ENCODE results near the gene PPP1R1C.
A peak's percentile ranks its signal among the peaks of the same experiment; 100 is the strongest.

PPP1R1C gene

DNA sequence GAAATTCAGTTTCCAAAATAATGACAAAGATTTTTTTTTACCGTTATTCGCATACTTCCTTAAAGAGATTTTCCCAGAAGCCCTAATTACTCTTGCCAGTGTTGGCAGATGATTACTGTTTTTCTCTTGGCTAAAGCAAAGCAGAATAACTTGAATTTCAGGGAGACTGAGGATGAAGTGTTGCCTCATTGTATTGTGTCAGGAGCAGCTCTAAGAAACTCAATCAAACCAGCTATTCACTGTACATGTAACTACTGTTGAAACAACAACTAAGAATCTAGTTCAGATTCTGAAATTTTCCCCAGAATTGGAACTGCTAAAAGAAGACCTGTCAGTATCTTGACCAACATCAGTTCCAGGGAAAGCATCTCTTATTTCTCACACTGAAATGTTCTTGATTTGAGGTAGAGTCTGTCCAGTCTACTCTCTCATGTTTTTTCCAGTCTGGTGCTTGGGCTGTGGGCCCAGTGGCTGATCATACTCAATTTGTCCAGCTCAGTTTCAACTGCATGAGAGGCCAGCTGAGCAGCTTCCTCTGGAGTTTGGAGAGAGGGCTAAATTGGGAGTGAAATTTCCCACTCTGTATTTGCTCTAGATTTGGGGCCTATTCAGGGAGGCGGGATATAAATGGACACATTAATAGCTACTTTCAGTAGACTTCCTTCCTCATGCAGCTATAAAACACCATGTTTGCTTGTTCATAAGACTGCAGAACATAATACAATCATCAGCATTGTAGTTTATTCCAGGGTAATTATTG lies 78.5 kb downstream of the PPP1R1C start:
- H3K4me3 ChIP-seq (ENCODE audit: low read depth, low read length) = no peak overlapping the region
- no peak for DNase-seq (ENCODE audit: low read depth)

DNA sequence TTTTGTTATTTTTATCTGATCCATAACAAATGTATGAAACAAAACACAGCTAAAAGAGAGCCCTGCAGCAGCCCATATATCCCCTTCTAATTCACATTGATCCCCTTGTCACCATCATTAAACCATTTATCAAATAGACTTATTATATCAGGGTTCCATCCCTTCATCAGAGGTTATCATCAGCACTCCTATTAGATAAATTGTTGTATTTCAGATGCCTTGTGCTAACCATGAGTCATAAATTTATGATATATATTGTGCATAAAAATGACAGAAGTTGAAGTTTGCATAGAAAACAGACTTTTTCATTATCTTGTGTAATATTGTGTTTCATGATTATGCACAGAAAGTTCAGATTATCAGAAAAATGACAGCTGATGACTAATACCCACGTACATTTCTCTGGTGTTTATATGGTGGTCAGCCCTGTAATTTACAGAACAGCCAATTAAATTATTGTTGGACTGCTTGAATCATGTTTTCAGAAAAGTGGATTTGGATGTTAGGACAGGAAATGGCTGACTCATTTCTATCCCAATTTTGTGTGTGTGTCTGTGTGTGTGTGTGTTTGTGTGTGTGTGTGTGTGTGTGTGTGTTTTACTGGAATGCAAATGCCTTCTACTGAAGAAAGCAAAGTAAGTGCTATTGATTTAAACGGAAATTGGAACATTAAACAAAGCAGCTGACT lies 80.9 kb downstream of the PPP1R1C start:
- no peak overlapping the region for H3K4me3 ChIP-seq (ENCODE audit: low read depth, low read length)
- peak; percentile 96 for DNase-seq (ENCODE audit: low read depth)
- TF ChIP-seq CTCF (conservative IDR thresholded peaks at IDR 0.05; ENCODE audit: low read depth, low read length) = no peak

More for the DNA sequence above, 78.5 kb downstream of the PPP1R1C start:
- no peak for TF ChIP-seq CTCF (conservative IDR thresholded peaks at IDR 0.05; ENCODE audit: low read depth, low read length)

- no peak for DNase-seq (ENCODE audit: low read depth)
- TF ChIP-seq CTCF (conservative IDR thresholded peaks at IDR 0.05; ENCODE audit: low read depth, low read length) = no peak
- H3K4me3 ChIP-seq (ENCODE audit: low read depth, low read length) = no peak overlapping the region
Measured at GRCh38 chr2:182067393-182067792, 81.7 kb downstream of the PPP1R1C start.

- TF ChIP-seq CTCF (conservative IDR thresholded peaks at IDR 0.05; ENCODE audit: low read depth, low read length) = no peak
- DNase-seq (ENCODE audit: low read depth) = peak; percentile 40
- H3K4me3 ChIP-seq (ENCODE audit: low read depth, low read length) = no peak overlapping the region
Measured at GRCh38 chr2:182068811-182069210, 83.2 kb downstream of the PPP1R1C start.

GRCh38 chr2:182069416-182069815 lies 83.8 kb downstream of the PPP1R1C start:
- H3K4me3 ChIP-seq (ENCODE audit: low read depth, low read length) = no peak overlapping the region
- DNase-seq (ENCODE audit: low read depth) = no peak
- TF ChIP-seq CTCF (conservative IDR thresholded peaks at IDR 0.05; ENCODE audit: low read depth, low read length) = no peak

- DNase-seq (ENCODE audit: low read depth) = no peak
- no peak for TF ChIP-seq CTCF (conservative IDR thresholded peaks at IDR 0.05; ENCODE audit: low read depth, low read length)
- no peak overlapping the region for H3K4me3 ChIP-seq (ENCODE audit: low read depth, low read length)
Measured at GRCh38 chr2:182069908-182070307, 84.3 kb downstream of the PPP1R1C start.
